Left cardiac atrium (tissue), 4 donors: ENCODE results near the gene MAP3K20. TPM values are rescaled to one million over a fixed set of nuclear protein-coding genes. Genes with fewer than 3 reads are reported as not detected.
"Not testable (repeated sequence)": the region's sequence is repeated elsewhere in the genome, so short reads cannot be mapped to it uniquely, and the experiment has no call there.

ENCODE experiments used
- ATAC-seq, 2 donors: fragments of 200-7000 bp; cut with Tn5 transposase; one replicate each; pipeline ENCODE4 v1.9.1; 2020; ENCODE audit warnings: mild to moderate bottlenecking in 2 of 2, moderate library complexity in 2 of 2
- DNase-seq: peaks from one replicate; pipeline ENCODE4 v3.0.0-alpha.2; 2020
- intact Hi-C, 2 donors: fragments of 100-400 bp; cut with DNase I; formaldehyde crosslinking; loops; one replicate each; pipeline versions ENCODE4 v1.14.1 to v1.15.1; 2022 to 2023
- total RNA-seq, 2 donors: library from RNA; stranded (reverse); fragmentation: NEBNext Ultra II Directional; extraction: Animal tissue kit (Norgen Biotek cat#: 25700); gene quantifications; one replicate each; pipeline ENCODE4 v1.2.1, GENCODE V29; 2021
- donor health status: DM: no; HTN: yes; CAD: no.
- donor health status: DM: no; HTN: yes; CAD: no; lungs with severe emphysema.
- donor health status: DM: yes; HTN: yes; CAD: no.
- donor health status: Dilated cardiomyopathy.

The MAP3K20 gene
- total RNA-seq, 2 donors from 2014 or later = 204 to 206 TPM

- no peak for ATAC-seq
- no peak for DNase-seq
- intact Hi-C loops = no loop called here
These were observed 31.4 kb downstream of the MAP3K20 start for GRCh38 chr2:173106959-173107628.

DNA sequence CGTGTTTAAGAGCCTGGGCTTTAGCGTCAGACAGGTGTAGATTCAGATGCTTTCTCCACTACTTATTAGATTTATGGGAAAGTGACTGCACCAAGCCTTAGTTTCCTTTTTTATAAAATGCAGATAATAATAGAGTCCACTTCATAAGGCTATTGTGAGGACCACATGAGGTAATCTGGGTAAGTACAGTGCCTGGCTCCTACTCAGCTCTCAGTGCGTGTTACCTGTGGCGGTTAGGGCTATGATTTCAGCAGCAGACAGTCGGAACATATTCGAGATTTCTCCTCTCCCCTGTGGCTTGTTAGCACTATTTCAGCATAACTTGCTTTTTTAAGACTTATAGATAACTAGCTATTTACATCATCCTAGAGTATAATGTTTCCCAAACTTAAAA is 32.0 kb downstream of the MAP3K20 start:
- intact Hi-C loops = no loop called here
- ATAC-seq (no peak), DNase-seq (no peak)

GRCh38 chr2:173109253-173110188 is 33.9 kb downstream of the MAP3K20 start:
- intact Hi-C loops = no loop called here
- no peak for ATAC-seq
- no peak for DNase-seq

DNA sequence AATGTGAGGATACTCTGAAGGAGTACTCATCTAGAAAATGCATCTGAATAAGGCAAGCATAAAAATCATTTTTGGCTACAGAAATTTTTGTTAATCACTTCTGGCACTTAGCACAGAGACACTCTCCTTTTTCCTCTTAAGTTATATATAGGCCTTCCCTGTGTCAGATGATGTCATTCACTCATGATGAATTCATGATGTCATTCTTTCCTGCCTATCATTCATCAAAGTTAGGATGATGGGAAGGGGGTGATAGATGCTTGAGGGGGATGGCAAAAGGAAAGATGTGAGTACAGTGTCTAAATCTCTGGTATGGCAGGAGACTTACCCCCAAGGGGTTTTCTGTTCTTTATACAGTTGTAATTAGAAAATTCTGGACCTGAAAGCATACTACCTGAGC is 42.0 kb downstream of the MAP3K20 start:
- no peak for ATAC-seq

GRCh38 chr2:173118395-173118794 is 42.7 kb downstream of the MAP3K20 start:
- DNase-seq (no peak), ATAC-seq (no peak)
- intact Hi-C loops = no loop called here

More for the DNA sequence above, 42.0 kb downstream of the MAP3K20 start:
- no peak for DNase-seq
- intact Hi-C loops = no loop called here

GRCh38 chr2:173119069-173119807 is 43.6 kb downstream of the MAP3K20 start:
- ATAC-seq (peak; percentile 52 to 90), DNase-seq (peak; percentile 22)
- intact Hi-C loops = no loop called here

DNA sequence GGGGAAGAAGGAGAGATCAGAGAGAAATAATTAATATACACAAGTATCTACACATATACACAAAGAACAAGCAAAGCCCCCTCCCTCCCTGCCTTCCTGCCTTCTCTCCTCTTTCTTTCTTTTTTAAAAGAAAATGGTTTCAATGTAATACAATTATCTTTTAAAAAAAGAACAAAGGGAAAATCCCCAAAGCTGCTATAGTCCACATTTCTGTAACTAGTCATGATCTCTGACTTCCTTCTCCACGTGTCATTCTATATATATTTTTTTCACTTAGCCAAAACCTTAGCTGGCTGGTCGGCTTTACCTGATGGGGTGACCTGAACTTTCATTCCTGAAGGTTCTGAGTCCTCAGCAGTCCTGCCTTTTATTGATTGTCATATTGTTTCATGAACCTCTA is 44.3 kb downstream of the MAP3K20 start:
- ATAC-seq (no peak), DNase-seq (no peak)
- intact Hi-C loops = no loop called here

GRCh38 chr2:173122936-173123335 is 47.3 kb downstream of the MAP3K20 start:
- intact Hi-C loops = no loop called here
- no peak for ATAC-seq

GRCh38 chr2:173124441-173124840 is 48.8 kb downstream of the MAP3K20 start:
- DNase-seq (no peak), ATAC-seq (peak; percentile 56 to 91)
- intact Hi-C loops = no loop called here

More at GRCh38 chr2:173122936-173123335, 47.3 kb downstream of the MAP3K20 start:
- DNase-seq = no peak

DNA sequence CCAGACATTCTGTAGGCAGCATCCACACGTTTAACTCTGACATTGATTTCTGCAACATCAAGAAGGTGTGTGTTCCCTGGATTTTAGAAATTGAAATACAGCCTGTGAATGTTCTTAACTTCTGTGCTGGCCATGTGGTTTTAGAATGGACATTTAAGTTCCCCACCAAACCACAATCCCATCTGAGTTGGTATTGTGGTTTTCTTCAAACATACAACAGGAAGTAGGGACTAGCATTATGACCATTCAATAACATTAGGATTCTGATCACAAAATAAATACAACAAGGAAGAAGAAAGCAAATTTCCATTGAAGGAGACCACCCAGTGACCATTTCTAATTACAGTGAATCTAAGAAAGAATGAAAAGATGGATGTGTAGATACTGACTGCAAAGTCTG is 51.2 kb downstream of the MAP3K20 start:
- ATAC-seq (no peak), DNase-seq (no peak)
- intact Hi-C loops = no loop called here

DNA sequence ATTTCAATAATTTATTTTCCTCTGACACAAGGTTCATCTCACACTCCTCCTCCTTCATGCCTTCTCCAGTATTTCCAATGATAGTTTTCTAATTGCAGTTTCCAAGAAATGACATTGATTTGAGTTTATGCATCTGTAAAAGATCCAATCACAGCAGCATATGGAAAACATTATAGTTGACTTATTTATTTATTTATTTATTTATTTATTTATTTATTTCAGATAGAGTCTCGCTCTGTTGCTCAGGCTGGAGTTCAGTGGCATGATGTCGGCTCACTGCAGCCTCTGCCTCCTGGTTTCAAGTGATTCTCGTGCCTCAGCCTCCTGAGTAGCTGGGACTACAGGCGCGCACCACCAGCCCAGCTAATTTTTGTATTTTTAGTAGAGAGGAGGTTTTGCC is 52.5 kb downstream of the MAP3K20 start:
- ATAC-seq, DNase-seq, intact Hi-C loops: not testable (repeated sequence)

DNA sequence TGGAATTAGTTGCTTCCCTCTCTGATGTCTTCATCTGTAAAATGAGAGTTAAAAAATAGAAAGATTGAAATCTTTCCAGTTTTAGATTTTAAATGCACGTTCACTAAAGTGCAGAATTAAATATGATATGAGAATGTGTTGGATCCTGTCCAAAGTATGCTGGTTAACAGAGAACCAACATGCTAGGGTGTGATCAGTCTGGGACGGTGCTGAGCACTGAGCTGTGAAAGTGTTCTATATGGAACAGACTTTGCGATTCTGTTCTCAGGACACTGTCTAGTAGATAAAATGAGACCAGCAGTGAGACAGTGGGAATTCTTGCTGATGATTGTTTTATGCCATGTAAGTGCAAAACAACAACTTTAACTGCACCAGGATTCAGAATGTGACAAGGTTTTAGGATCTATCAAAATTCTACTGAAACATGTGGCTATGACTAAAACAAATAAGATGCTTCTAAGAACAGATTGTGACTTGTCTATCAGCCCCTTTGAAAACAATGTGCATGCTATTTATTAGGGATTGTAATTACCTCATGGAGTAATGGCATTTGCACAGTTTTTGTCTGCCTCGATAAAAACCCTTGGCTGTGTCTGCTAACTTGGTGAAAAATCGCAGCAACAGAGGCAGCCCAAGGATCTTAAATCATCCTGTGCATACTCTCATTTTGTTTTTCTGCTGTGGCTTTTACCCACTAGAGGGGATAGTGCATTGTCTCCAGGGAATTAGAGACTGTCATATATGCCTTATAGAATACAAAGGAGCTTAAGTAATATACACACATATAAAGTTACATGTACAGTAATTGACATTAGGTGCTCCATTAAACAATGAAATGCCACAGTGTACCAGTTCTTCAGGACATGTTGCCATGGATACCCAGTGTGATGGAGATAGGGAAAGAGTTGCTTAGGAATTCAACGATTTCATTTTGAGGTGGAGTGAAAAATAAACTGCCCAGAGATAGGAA is 55.1 kb downstream of the MAP3K20 start:
- ATAC-seq = peak; percentile 59 to 69
- intact Hi-C loops = no loop called here
- no peak for DNase-seq

DNA sequence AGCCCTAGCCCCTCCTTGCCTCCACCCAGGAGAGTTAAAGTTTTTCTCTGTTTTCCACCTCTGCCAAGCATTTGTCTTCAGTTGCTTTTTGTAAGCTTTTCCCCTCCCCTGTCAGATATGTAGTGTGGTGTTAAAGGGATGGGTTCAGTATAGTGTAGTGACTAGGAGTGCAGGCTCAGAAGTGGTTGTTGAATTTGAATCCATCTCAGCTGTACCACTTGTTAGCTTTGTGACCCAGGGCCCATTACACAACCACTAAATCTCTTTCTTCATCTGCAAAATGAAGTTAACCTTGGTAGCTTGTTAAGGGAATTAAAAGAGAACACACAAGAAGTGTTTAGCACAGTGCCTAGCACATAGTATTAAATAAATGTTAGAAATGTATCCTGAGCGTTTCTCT is 56.9 kb downstream of the MAP3K20 start:
- intact Hi-C loops = no loop called here
- peak in 1 of 2 donors; percentile 10 for ATAC-seq

GRCh38 chr2:173134703-173135102 is 59.1 kb downstream of the MAP3K20 start:
- intact Hi-C loops = no loop called here
- ATAC-seq = no peak
- no peak for DNase-seq

More for the DNA sequence above, 56.9 kb downstream of the MAP3K20 start:
- no peak for DNase-seq

- no peak for ATAC-seq
- DNase-seq = no peak
- intact Hi-C loops = no loop called here
These were observed 60.4 kb downstream of the MAP3K20 start for GRCh38 chr2:173136067-173136466.

DNA sequence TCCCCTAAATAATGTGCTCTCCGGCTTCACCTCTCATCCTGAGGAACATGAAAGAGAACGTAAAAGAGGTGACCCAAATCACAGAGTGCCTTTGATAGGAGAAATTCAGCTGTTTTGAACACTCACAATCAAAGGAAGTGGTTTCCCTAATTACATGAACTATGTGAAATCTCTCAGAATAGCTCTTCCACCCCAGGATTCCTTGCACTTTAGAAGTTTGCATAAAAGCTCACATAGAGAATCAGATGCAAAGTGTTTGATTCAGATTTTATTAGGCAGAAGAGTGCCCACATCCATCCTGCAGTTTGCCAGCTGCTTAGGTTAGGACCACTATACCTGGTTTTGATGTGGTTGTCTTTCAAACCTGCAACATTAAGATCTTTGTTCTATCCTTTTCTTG is 61.0 kb downstream of the MAP3K20 start:
- ATAC-seq (no peak), DNase-seq (no peak)
- intact Hi-C loops = no loop called here

GRCh38 chr2:173137610-173138009 is 62.0 kb downstream of the MAP3K20 start:
- ATAC-seq = no peak
- DNase-seq = no peak
- intact Hi-C loops = no loop called here

DNA sequence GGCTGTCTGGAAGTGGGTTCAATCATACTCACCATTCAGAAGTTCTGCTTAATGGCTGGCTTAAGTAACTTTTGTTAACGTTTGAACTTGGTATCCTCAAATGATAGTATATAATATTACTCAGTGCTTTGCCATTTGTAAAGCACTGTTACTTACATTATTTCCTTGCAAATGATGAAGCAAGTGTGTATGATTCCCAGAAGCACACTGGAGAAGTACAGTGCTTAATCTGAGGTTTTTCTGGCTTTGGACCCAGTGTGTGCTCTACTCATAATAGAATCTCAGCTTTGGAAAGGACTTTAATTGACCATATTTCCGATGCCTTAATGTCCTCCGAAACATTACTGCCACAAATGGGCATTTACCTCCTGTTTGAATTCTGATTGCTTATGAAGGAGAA is 63.3 kb downstream of the MAP3K20 start:
- intact Hi-C loops = no loop called here
- no peak for ATAC-seq

GRCh38 chr2:173141666-173142065 is 66.0 kb downstream of the MAP3K20 start:
- intact Hi-C loops = no loop called here
- no peak for ATAC-seq
- DNase-seq = no peak

More for the DNA sequence above, 63.3 kb downstream of the MAP3K20 start:
- no peak for DNase-seq
